Endothelial cell of umbilical vein (primary cell): Measurements from ENCODE around the gene BHLHE23. TPM values are rescaled to one million over a fixed set of nuclear protein-coding genes. Genes with fewer than 3 reads are reported as not detected.

ENCODE experiments used
- BruUV-seq: library from RNA; stranded (reverse); fragments of 400-500 nt; replicated peaks from 2 replicates; lab custom pipeline; 2021; lab: Mats Ljungman, UMichigan
- CTCF ChIA-PET: fragments of 300-600, 350-600 bp; sonication (Branson Sonifier 250); formaldehyde crosslinking; loops from one replicate; lab custom pipeline; 2021; ENCODE audit warnings: antibody characterized with exemption, inconsistent platforms; lab: Charles Lee
- POLR2A ChIA-PET: fragments of 300-600, 350-600 bp; sonication (Branson Sonifier 250); formaldehyde crosslinking; loops from one replicate; lab custom pipeline; 2021; ENCODE audit warnings: antibody characterized with exemption, inconsistent platforms; lab: Charles Lee
- DNase-seq: peaks from one replicate; pipeline ENCODE4 v3.0.0-alpha.2; 2011; ENCODE audit warnings: low read depth, low spot score
- FAIRE-seq: peaks from 2 replicates; lab custom pipeline; 2011; peaks lifted over from hg19 to GRCh38; lab: Jason Lieb, UNC
- H2AFZ ChIP-seq: 2 replicates; pipeline ENCODE4 v1.6.0; 2012; ENCODE audit warnings: low read depth, low read length, control low read depth, inconsistent platforms
- H3K27ac ChIP-seq: 2 replicates; pipeline ENCODE4 v1.5.1; 2011; ENCODE audit warnings: low read depth, mild to moderate bottlenecking, control low read depth, low read length, moderate library complexity; ENCODE audit not compliant: insufficient read depth
- H3K27me3 ChIP-seq, 2 experiments: 2 replicates each; pipeline versions ENCODE4 v1.6.0 to v1.6.1; 2011; ENCODE audit warnings: low read length in 2 of 2, mixed read lengths in 1 of 2; ENCODE audit not compliant: control insufficient read depth in 2 of 2, insufficient read depth in 2 of 2
- H3K36me3 ChIP-seq, 2 experiments: 2 replicates in 1 of 2; 3 replicates in 1 of 2; pipeline ENCODE4 v1.5.1; 2011; ENCODE audit warnings: low read length in 2 of 2, mild to moderate bottlenecking in 1 of 2, moderate library complexity in 1 of 2; ENCODE audit not compliant: control insufficient read depth in 2 of 2, insufficient read depth in 2 of 2; ENCODE audit errors: extremely low read depth in 1 of 2
- H3K4me1 ChIP-seq: 3 replicates; pipeline ENCODE4 v1.5.1; 2011; ENCODE audit warnings: mild to moderate bottlenecking, low read length; ENCODE audit not compliant: control insufficient read depth, insufficient read depth; ENCODE audit errors: extremely low read depth
- H3K4me2 ChIP-seq: 2 replicates; pipeline ENCODE4 v1.6.1; 2011; ENCODE audit warnings: low read length, control low read depth, mixed read lengths; ENCODE audit not compliant: insufficient read depth
- H3K4me3 ChIP-seq, 3 experiments: fragments of 200-600 bp in 1 of 3; sonication (generic), shearing (Covaris generic) in 1 of 3; replicated peaks in 1 of 3; 2 replicates each; pipeline ENCODE4 v1.5.1; 2011 to 2016; ENCODE audit warnings: control low read depth in 3 of 3, low read length in 3 of 3, mild to moderate bottlenecking in 2 of 3, inconsistent platforms in 1 of 3, low read depth in 1 of 3, moderate library complexity in 1 of 3; ENCODE audit not compliant: insufficient read depth in 1 of 3
- H3K79me2 ChIP-seq: 2 replicates; pipeline ENCODE4 v1.6.0; 2012; ENCODE audit warnings: low read length, inconsistent platforms; ENCODE audit not compliant: control insufficient read depth, insufficient read depth
- H3K9ac ChIP-seq: replicated peaks from 2 replicates; pipeline ENCODE3; 2011; ENCODE audit warnings: low read length, control low read depth; ENCODE audit not compliant: insufficient read depth; ENCODE audit errors: extremely low read depth
- H3K9me1 ChIP-seq: replicated peaks from 3 replicates; pipeline ENCODE4 v1.6.0; 2011; ENCODE audit warnings: mild to moderate bottlenecking, low read length; ENCODE audit not compliant: control insufficient read depth, insufficient read depth; ENCODE audit errors: extremely low read depth
- H3K9me3 ChIP-seq: replicated peaks from 2 replicates; pipeline ENCODE4 v1.5.1; 2012; ENCODE audit warnings: low read length, inconsistent platforms; ENCODE audit not compliant: control insufficient read depth, insufficient read depth
- H4K20me1 ChIP-seq: replicated peaks from 2 replicates; pipeline ENCODE3; 2011; ENCODE audit warnings: mild to moderate bottlenecking, low read length; ENCODE audit not compliant: control insufficient read depth, insufficient read depth; ENCODE audit errors: extremely low read depth
- CTCF ChIP-seq, 2 donors: IDR thresholded peaks; 1 replicate in 1 of 2; 2 replicates in 1 of 2; pipeline ENCODE4 v1.5.1; 2011; ENCODE audit warnings: low read length in 2 of 2, mild to moderate bottlenecking in 2 of 2, moderate library complexity in 2 of 2, control low read depth in 1 of 2, inconsistent platforms in 1 of 2, low read depth in 1 of 2; ENCODE audit not compliant: insufficient read depth in 1 of 2; ENCODE audit errors: extremely low read depth in 1 of 2
- EZH2 ChIP-seq: IDR thresholded peaks from 2 replicates; pipeline ENCODE4 v1.6.1; 2012; ENCODE audit warnings: borderline replicate concordance, low read depth, mild to moderate bottlenecking, moderate library complexity, low read length, inconsistent platforms; ENCODE audit not compliant: severe bottlenecking
- FOS ChIP-seq: IDR thresholded peaks from 2 replicates; pipeline ENCODE4 v1.6.1; 2011; ENCODE audit warnings: mild to moderate bottlenecking, low read length, moderate library complexity, borderline replicate concordance; ENCODE audit not compliant: insufficient read depth
- GATA2 ChIP-seq: IDR thresholded peaks from 2 replicates; pipeline ENCODE4 v1.7.0; 2011; ENCODE audit warnings: low read depth, mild to moderate bottlenecking, moderate library complexity, mixed read lengths, low read length; ENCODE audit not compliant: insufficient read length, insufficient read depth
- JUN ChIP-seq: IDR thresholded peaks from 2 replicates; pipeline ENCODE4 v1.6.1; 2011; ENCODE audit warnings: borderline replicate concordance, low read depth; ENCODE audit not compliant: insufficient read length, insufficient read depth
- MAX ChIP-seq: IDR thresholded peaks from 2 replicates; pipeline ENCODE4 v1.6.1; 2011; ENCODE audit not compliant: insufficient read depth, insufficient read length
- MYC ChIP-seq: IDR thresholded peaks from one replicate; pipeline ENCODE4 v1.6.1; 2011; ENCODE audit warnings: mild to moderate bottlenecking, low read depth, low read length
- POLR2A ChIP-seq: IDR thresholded peaks from 2 replicates; pipeline ENCODE4 v1.6.1; 2012; ENCODE audit warnings: low read depth, mild to moderate bottlenecking, control low read depth, low read length
- POLR2AphosphoS5 ChIP-seq: IDR thresholded peaks from 2 replicates; pipeline ENCODE4 v1.6.1; 2012; ENCODE audit warnings: low read depth, mild to moderate bottlenecking, control low read depth, low read length, moderate library complexity; ENCODE audit not compliant: insufficient read depth
- dilution Hi-C: fragments of 300-500 bp; cut with MboI; formaldehyde crosslinking; loops from one replicate; pipeline ENCODE4 v1.15.0; 2019; ENCODE audit warnings: low sequenced_read_pairs; ENCODE audit not compliant: extremely low pct_ligation_motif_present
- intact Hi-C: fragments of 100-400 bp; cut with micrococcal nuclease; formaldehyde crosslinking; loops from one replicate; pipeline ENCODE4 v1.10.0; 2022
- polyA plus RNA-seq, 4 experiments: library from polyadenylated mRNA; depleted of rRNA in 3 of 4; stranded (reverse) in 3 of 4; unstranded in 1 of 4; fragments of >200 nt; gene quantifications; 2 replicates each; pipeline versions ENCODE4 v1.2.1 to v1.2.3, GENCODE V29; 2011 to 2012; ENCODE audit warnings: missing spikeins in 1 of 4
- total RNA-seq: library from RNA; stranded (reverse); gene quantifications from 2 replicates; pipeline ENCODE4 v1.2.3, GENCODE V29; 2021

Gene BHLHE23
- total and polyA plus RNA-seq, 2 donors (not counting 3 experiments of a cell fraction or from before 2014, with no cell fraction given) = not detected

GRCh38 chr20:62991196-62991807, 15.5 kb downstream of the BHLHE23 start:
- Histone ChIP-seq H3K27me3 (no peaks in the 10 kb centered on the region), H3K4me2 (no peak overlapping the region), H3K27ac (no peak overlapping the region), H4K20me1 (no peaks in the 10 kb centered on the region), H3K4me1 (no peaks in the 10 kb centered on the region), H3K9ac (no peak overlapping the region), H3K9me1 (no peaks in the 10 kb centered on the region), H3K4me3 (no peak overlapping the region), H3K36me3 (no peaks in the 10 kb centered on the region), H3K79me2 (no peaks in the 10 kb centered on the region), H2AFZ (no peak overlapping the region), H3K9me3 (no peaks in the 10 kb centered on the region)
- BruUV-seq = no TSS peak
- intact Hi-C loops (no loop called here), dilution Hi-C loops (no loop called here)
- TF ChIP-seq POLR2AphosphoS5 (no peak), MYC (no peak), FOS (no peak)
- ChIA-PET CTCF (interaction anchor here (0.8 to 1.5 kb wide), 4 partner anchors 16 to 20 kb away, joined by 4 to 8 read pairs (median 5); no protein-coding TSS in a partner anchor), POLR2A (no interaction called here)
- no peak for FAIRE-seq
- no peak for DNase-seq

- DNase-seq (no peak), FAIRE-seq (no peak)
- intact Hi-C loops = no loop called here
- Histone ChIP-seq H3K9me1 (no peaks in the 10 kb centered on the region), H2AFZ (no peak overlapping the region), H3K27ac (no peak overlapping the region), H4K20me1 (no peaks in the 10 kb centered on the region), H3K4me3 (no peak overlapping the region), H3K9ac (no peak overlapping the region), H3K9me3 (no peaks in the 10 kb centered on the region), H3K79me2 (no peaks in the 10 kb centered on the region), H3K27me3 (no peaks in the 10 kb centered on the region), H3K4me2 (no peak overlapping the region), H3K36me3 (no peaks in the 10 kb centered on the region), H3K4me1 (no peaks in the 10 kb centered on the region)
- ChIA-PET CTCF (interaction anchor here (0.8 to 1.5 kb wide), 3 partner anchors 15 to 19 kb away, joined by 4 to 8 read pairs (median 6); no protein-coding TSS in a partner anchor), POLR2A (no interaction called here)
- dilution Hi-C loops = no loop called here
- no peak for TF ChIP-seq MYC
- TF ChIP-seq JUN = no peak
- TF ChIP-seq CTCF (IDR thresholded peaks at IDR 0.05; ENCODE audit: extremely low read depth in 1 of 2, insufficient read depth in 1 of 2, low read depth in 1 of 2, low read length in 2 of 2) = no peak
- TF ChIP-seq POLR2A = no peak
- no peak for TF ChIP-seq POLR2AphosphoS5
- TF ChIP-seq GATA2 = no peak
- no peak for TF ChIP-seq MAX
- TF ChIP-seq EZH2 = no peak
- TF ChIP-seq FOS = no peak
- no TSS peak for BruUV-seq
These were observed 16.4 kb downstream of the BHLHE23 start for GRCh38 chr20:62990306-62990825.
